Transverse colon (tissue), 4 donors: ENCODE results near the gene FLVCR1.

Experiments
- POLR2A ChIP-seq: fragments of 450-650 bp; IDR thresholded peaks from one replicate; pipeline ENCODE4 v1.6.1; 2016; ENCODE audit warnings: antibody characterized with exemption, mild to moderate bottlenecking, moderate library complexity
- POLR2AphosphoS5 ChIP-seq, 3 donors: sonication (generic); formaldehyde crosslinking; IDR thresholded peaks; one replicate each; pipeline ENCODE4 v1.6.1; 2016; ENCODE audit warnings: antibody characterized with exemption in 3 of 3
- TF ChIP-seq, protein P1 (sequence below), 5 experiments: fragments of 200-600 bp in 3 of 5; fragments of 450-650 bp in 2 of 5; sonication (generic) in 3 of 5; IDR thresholded peaks; 1 replicate in 2 of 5; 2 replicates in 3 of 5; pipeline ENCODE4 v1.5.1; 2016 to 2017; ENCODE audit warnings: antibody characterized with exemption in 5 of 5, inconsistent platforms in 3 of 5, mild to moderate bottlenecking in 2 of 5, moderate library complexity in 1 of 5

DNA sequence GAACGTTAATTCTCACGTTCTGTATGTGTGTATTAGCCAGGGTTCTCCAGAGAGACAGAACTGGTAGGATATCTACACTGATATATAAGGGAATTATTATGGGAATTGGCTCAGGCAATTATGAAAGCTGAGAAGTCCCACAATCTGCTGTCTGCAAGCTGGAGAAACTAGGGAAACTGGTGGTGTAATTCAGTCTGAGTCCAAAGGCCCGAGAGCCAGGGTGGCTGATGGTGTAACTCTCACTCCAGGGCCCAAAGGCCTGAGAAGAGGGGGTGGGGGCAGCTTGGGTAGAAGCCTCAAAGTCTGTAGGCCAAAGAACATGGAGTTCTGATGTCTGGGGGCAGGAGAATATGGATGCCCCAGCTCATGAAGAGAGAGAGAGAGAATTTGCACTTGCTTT lies 79.0 kb downstream of the FLVCR1 start:
- TF ChIP-seq, protein P1, sequence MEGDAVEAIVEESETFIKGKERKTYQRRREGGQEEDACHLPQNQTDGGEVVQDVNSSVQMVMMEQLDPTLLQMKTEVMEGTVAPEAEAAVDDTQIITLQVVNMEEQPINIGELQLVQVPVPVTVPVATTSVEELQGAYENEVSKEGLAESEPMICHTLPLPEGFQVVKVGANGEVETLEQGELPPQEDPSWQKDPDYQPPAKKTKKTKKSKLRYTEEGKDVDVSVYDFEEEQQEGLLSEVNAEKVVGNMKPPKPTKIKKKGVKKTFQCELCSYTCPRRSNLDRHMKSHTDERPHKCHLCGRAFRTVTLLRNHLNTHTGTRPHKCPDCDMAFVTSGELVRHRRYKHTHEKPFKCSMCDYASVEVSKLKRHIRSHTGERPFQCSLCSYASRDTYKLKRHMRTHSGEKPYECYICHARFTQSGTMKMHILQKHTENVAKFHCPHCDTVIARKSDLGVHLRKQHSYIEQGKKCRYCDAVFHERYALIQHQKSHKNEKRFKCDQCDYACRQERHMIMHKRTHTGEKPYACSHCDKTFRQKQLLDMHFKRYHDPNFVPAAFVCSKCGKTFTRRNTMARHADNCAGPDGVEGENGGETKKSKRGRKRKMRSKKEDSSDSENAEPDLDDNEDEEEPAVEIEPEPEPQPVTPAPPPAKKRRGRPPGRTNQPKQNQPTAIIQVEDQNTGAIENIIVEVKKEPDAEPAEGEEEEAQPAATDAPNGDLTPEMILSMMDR (IDR thresholded peaks at IDR 0.05): no peak
- no peak for TF ChIP-seq POLR2A
- no peak for TF ChIP-seq POLR2AphosphoS5 (IDR thresholded peaks at IDR 0.05)
